ENCODE results near the gene NHEJ1.

DNA sequence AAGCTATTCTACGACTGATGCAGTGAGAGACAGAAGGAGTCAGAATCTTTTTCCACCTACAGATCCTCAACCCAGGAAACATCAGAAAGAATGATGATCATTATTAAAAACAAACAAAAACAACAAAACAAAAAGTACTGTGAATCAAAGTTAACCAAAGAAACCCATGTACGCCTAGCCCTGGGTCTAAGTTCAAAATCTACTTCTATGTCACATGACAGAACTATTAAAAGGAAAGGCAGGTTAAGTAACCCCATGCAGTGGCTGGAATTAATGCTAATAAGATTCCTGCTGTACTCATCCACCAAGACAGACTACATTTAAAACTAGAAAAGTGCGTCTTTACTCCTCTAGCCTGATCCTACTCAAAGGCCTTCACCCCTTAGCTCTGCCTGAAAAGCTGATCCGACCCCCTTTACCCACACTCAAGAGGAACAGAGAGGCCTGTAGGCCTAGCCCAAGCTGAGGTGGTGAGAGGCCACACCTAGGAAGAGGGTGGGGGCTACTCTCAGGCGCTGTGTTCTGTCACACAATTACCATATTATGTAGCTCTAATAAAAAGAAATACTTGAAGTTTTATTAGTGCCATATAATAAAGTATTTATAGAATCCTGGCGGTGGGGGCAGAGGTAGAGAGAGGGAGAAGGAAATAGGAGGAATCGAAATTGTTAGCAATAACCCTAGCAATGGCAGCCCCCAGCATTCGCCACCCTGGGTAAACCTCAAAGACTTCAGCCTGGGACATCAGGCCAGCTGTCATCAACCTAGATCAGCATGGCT, 37.1 kb downstream of the NHEJ1 start:
- no peak for TF ChIP-seq CTCF (IDR thresholded peaks at IDR 0.05)
- no peak for TF ChIP-seq POLR2AphosphoS5 (IDR thresholded peaks at IDR 0.05)
- no peak for TF ChIP-seq POLR2A (IDR thresholded peaks at IDR 0.05)
